ENCODE results near the gene UBR1. TPM values are rescaled to one million over a fixed set of nuclear protein-coding genes. Genes with fewer than 3 reads are reported as not detected.

The UBR1 gene
- total RNA-seq, 1 donor from 2014 or later = 21.9 TPM

DNA sequence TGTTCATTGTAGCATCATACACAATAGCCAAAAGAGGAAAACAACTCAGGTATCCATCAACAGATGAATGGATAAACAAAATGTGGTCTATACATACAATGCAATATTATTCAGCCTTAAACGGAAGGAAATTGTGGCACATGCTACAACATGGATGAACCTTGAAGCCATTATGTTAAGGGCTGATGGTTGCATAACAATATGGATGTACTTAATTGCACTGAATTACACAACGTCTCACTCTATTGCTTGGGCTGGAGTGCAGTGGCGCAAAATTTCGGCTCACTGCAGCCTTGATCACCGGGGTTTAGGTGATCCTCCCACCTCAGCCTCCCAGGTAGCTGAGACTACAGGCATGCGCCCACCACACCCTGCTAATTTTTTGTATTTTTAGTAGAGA is 20.5 kb upstream of the UBR1 start:
- DNase-seq (ENCODE audit: extremely low spot score in 2 of 2) = no peak
- H3K27ac ChIP-seq = no peak overlapping the region
- TF ChIP-seq, protein P1, sequence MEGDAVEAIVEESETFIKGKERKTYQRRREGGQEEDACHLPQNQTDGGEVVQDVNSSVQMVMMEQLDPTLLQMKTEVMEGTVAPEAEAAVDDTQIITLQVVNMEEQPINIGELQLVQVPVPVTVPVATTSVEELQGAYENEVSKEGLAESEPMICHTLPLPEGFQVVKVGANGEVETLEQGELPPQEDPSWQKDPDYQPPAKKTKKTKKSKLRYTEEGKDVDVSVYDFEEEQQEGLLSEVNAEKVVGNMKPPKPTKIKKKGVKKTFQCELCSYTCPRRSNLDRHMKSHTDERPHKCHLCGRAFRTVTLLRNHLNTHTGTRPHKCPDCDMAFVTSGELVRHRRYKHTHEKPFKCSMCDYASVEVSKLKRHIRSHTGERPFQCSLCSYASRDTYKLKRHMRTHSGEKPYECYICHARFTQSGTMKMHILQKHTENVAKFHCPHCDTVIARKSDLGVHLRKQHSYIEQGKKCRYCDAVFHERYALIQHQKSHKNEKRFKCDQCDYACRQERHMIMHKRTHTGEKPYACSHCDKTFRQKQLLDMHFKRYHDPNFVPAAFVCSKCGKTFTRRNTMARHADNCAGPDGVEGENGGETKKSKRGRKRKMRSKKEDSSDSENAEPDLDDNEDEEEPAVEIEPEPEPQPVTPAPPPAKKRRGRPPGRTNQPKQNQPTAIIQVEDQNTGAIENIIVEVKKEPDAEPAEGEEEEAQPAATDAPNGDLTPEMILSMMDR (IDR thresholded peaks at IDR 0.05) = no peak
- no peak for TF ChIP-seq POLR2A (IDR thresholded peaks at IDR 0.05)
- no peak for TF ChIP-seq POLR2AphosphoS5 (IDR thresholded peaks at IDR 0.05; ENCODE audit: insufficient read depth in 1 of 2, low read depth in 1 of 2)
- H3K4me3 ChIP-seq = no peak overlapping the region
- no peaks in the 10 kb centered on the region for H3K36me3 ChIP-seq
- H3K27me3 ChIP-seq = no peaks in the 10 kb centered on the region
- intact Hi-C loops (cut with DNase I) = no loop called here
- peaks cover 7% of the 10 kb centered on the region for H3K4me1 ChIP-seq
- H3K9me3 ChIP-seq = no peaks in the 10 kb centered on the region

DNA sequence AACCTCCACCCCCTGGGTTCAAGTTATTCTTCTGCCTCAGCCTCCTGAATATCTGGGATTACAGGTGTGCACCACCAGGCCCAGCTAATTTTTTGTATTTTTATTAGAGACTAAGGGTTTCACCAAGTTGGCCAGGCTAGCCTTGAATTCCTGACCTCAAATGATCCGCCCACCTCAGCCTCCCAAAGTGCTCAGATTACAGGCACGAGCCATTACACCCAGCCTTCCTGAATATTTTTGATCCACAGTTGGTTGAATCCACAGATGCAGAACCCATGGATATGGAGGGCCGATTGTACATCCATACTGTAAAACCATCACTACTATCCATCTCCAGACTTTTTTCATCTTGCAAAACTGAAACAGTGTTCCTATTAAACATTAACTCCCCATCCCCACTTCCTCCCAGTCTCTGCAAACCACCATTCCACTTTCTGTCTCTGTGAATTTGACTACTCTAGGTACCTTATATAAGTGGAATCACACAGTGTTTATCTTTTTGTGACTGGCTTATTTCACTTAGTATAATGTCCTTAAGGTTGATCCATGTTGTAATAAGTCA is 19.3 kb upstream of the UBR1 start:
- no peaks in the 10 kb centered on the region for H3K27me3 ChIP-seq
- intact Hi-C loops (cut with DNase I) = no loop called here
- H3K27ac ChIP-seq = no peak overlapping the region
- H3K36me3 ChIP-seq = no peaks in the 10 kb centered on the region
- no peaks in the 10 kb centered on the region for H3K9me3 ChIP-seq
- H3K4me1 ChIP-seq = peaks cover 7% of the 10 kb centered on the region
- no peak for DNase-seq (ENCODE audit: extremely low spot score in 2 of 2)
- no peak overlapping the region for H3K4me3 ChIP-seq
- TF ChIP-seq POLR2A (IDR thresholded peaks at IDR 0.05) = no peak

DNA sequence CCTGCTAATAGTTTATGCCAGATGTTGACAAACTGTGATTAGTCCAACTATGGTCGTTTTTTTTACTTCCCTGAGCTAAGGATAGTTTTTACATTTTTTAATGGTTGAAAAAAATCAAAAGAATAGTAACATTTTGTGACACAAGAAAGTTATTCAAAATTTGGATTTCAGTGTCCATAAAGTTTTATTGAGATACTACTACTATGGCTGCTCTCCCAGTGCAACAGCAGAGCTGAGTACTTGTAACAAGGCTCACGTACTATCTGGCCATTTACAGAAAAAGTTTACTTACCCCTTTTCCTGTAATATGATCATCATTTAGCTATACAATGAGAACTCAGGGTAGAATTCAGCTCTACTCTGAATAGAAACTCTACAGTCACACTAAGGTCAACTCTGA is 16.0 kb upstream of the UBR1 start:
- H3K27ac ChIP-seq = no peak overlapping the region
- H3K4me3 ChIP-seq = no peak overlapping the region
- no peaks in the 10 kb centered on the region for H3K9me3 ChIP-seq
- TF ChIP-seq, protein P1 (IDR thresholded peaks at IDR 0.05) = no peak
- TF ChIP-seq POLR2AphosphoS5 (IDR thresholded peaks at IDR 0.05; ENCODE audit: insufficient read depth in 1 of 2, low read depth in 1 of 2) = no peak
- TF ChIP-seq POLR2A (IDR thresholded peaks at IDR 0.05) = no peak
- intact Hi-C loops (cut with DNase I) = no loop called here
- no peaks in the 10 kb centered on the region for H3K36me3 ChIP-seq
- H3K27me3 ChIP-seq = no peaks in the 10 kb centered on the region
- no peak for DNase-seq (ENCODE audit: extremely low spot score in 2 of 2)
- peaks cover 7% of the 10 kb centered on the region for H3K4me1 ChIP-seq

DNA sequence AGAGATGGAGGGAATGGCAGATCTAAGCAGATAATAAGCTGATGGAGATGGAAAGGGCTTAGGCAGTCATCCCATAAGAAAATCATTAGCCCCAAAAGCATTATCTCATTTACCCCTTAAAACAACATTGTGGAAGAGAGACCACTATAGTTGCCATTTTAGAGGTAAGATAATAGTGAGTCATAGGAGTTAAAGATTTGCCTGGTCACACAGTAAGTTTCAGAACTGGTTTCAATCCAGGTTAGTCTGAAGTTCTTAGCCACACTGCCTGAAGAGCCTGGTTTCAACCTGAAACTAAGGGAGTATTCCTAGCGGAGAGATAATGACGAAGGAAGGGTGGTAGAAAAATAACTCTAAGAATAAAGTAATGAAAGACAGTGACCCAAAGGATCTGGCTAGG is 13.0 kb upstream of the UBR1 start:
- H3K4me1 ChIP-seq = peaks cover 7% of the 10 kb centered on the region
- no peak for TF ChIP-seq POLR2AphosphoS5 (IDR thresholded peaks at IDR 0.05; ENCODE audit: insufficient read depth in 1 of 2, low read depth in 1 of 2)
- TF ChIP-seq, protein P1 (IDR thresholded peaks at IDR 0.05) = no peak
- TF ChIP-seq POLR2A (IDR thresholded peaks at IDR 0.05) = no peak
- DNase-seq (ENCODE audit: extremely low spot score in 2 of 2) = no peak
- H3K27me3 ChIP-seq = no peaks in the 10 kb centered on the region
- no peaks in the 10 kb centered on the region for H3K9me3 ChIP-seq
- no peak overlapping the region for H3K4me3 ChIP-seq
- H3K36me3 ChIP-seq = no peaks in the 10 kb centered on the region
- intact Hi-C loops (cut with DNase I) = no loop called here
- H3K27ac ChIP-seq = no peak overlapping the region

DNA sequence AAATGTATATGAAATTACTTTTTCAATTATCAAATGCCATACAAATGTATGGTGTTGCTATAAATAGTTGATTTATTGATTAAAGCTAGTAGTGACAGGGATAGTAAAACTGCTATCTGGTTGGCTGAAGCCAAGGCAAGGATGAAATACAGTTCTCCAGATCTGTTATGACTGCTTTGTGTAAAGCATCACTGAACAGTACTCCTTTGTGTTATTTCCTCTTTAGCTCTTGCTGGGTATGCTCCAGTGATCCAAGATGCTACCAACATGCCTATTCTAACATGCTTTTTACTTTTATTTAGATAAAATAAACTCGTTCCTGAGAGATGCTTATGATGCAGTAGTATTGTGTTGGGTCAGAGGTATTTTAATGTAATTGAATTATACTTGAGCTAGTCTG is 12.4 kb upstream of the UBR1 start:
- intact Hi-C loops (cut with DNase I) = no loop called here
- Histone ChIP-seq H3K27me3 (no peaks in the 10 kb centered on the region), H3K27ac (no peak overlapping the region), H3K4me1 (peaks cover 7% of the 10 kb centered on the region), H3K36me3 (no peaks in the 10 kb centered on the region), H3K9me3 (no peaks in the 10 kb centered on the region), H3K4me3 (no peak overlapping the region)
- TF ChIP-seq, protein P1 (IDR thresholded peaks at IDR 0.05) = no peak
- TF ChIP-seq POLR2A (IDR thresholded peaks at IDR 0.05) = no peak
- no peak for TF ChIP-seq POLR2AphosphoS5 (IDR thresholded peaks at IDR 0.05; ENCODE audit: insufficient read depth in 1 of 2, low read depth in 1 of 2)
- DNase-seq (ENCODE audit: extremely low spot score in 2 of 2) = no peak
